ENCODE data around the gene RNU1-3. TPM values are rescaled to one million over a fixed set of nuclear protein-coding genes. Genes with fewer than 3 reads are reported as not detected.
"Not testable (repeated sequence)": the region's sequence is repeated elsewhere in the genome, so short reads cannot be mapped to it uniquely, and the experiment has no call there.

RNU1-3 gene
- total RNA-seq, 2 experiments from 2014 or later, result 1,570 to 1,691 TPM

DNA sequence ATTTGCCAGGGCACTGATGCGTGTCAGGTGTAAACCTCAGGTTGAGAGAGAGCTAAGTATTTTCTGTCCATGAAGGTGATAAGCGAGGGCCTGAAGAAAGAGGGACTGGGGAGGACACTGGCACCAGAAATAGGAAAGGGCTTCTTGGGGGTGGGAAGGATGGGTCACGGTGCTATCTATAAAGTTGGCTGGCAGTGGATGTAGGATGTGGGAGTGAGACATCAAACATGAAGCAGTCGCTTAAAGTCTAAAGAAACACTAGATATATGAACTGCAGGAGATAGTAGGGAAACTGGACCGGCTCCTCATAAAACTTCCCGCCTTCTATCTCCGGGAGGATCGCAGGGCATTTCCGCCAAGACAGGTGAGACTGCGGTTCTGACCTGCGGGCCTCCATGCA, 912 bp downstream of the RNU1-3 start:
- H3K9me3 Mint-ChIP-seq; DNase-seq; H3K4me1 Mint-ChIP-seq; H3K27ac Mint-ChIP-seq; H3K36me3 Mint-ChIP-seq (ENCODE audit: low read depth); CTCF ChIA-PET; H3K27me3 Mint-ChIP-seq; POLR2A ChIA-PET; H3K4me3 Mint-ChIP-seq: not testable (repeated sequence)

DNA sequence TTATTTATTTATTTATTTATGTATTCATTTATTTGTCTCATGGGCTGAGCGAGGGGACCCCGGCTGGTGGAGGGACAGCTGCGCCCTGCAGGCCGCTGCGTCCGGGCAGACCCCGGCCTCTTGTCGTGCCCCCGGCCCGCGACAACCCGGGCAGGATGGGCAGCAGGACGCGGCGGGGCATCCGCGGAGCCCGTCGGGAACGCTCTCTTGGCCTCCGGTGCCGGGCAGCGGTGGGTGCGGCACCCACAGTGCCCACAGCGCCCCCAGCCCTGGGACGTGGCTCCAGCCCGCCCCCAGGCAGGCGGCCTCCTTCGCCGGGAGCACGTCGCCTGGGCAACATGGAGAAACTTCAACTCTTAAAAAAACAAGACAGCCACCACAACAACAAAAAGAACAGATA, 8.5 kb downstream of the RNU1-3 start:
- DNase-seq; CTCF ChIA-PET; H3K4me1 Mint-ChIP-seq; H3K27ac Mint-ChIP-seq; H3K27me3 Mint-ChIP-seq; H3K9me3 Mint-ChIP-seq; POLR2A ChIA-PET; H3K4me3 Mint-ChIP-seq; H3K36me3 Mint-ChIP-seq (ENCODE audit: low read depth): not testable (repeated sequence)

DNA sequence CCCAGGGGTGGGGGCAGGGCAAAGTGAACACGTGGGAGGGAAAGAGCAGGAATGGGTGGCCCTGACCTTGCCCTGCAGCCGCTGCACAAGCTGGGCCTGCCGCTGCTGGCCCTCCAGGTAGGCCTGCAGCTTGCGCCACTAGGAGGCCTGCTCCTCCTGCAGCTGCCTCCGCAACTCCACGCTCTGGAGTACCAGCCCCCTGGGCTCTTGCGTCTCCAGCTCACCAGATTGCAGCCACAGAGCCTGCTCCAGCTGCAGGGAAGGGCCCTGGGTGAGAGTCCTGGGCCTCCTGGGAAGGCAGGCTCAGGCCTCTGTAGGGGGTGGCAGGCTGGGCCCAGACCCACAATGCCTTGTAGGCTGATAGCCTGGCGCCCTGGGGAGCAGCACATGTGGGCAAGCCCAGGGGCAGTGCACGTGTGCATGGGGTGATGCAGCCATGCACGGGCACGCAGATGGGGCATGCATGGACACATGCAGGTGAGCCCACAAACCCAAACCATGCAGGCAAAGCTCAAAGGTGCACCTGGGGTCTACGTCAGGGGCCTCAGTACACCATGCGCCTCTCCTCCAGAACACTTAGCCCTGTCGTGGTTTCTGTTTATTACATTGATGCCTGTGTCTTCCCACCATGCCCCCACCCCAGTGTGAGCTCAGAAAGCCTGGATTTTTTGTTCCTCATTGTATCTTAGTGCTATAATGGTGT, 9.6 kb downstream of the RNU1-3 start:
- H3K27me3 Mint-ChIP-seq; DNase-seq; H3K27ac Mint-ChIP-seq; H3K36me3 Mint-ChIP-seq (ENCODE audit: low read depth); H3K4me1 Mint-ChIP-seq; H3K4me3 Mint-ChIP-seq; POLR2A ChIA-PET; CTCF ChIA-PET; H3K9me3 Mint-ChIP-seq: not testable (repeated sequence)

DNA sequence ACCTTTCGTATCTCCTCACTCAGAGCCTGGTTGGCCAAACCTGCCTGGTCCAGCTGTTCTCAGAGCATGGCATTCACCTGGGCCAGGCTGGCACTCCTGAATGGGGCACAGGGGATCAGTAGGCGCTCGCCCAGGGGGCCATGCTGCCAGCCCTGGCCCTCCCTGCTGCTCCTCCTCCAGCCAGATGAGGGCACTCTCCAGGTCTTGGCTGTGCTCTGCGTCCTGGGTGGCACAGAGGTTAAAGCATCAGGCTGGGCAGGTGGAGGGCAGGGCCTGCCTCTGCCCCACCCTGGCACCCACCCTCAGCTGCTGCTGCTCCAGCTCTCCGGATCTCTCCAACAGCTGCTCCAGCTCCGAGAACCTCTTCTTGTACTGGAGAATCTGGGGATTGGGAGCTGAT, 10.2 kb downstream of the RNU1-3 start:
- H3K4me1 Mint-ChIP-seq; CTCF ChIA-PET; H3K36me3 Mint-ChIP-seq (ENCODE audit: low read depth): not testable (repeated sequence)

DNA sequence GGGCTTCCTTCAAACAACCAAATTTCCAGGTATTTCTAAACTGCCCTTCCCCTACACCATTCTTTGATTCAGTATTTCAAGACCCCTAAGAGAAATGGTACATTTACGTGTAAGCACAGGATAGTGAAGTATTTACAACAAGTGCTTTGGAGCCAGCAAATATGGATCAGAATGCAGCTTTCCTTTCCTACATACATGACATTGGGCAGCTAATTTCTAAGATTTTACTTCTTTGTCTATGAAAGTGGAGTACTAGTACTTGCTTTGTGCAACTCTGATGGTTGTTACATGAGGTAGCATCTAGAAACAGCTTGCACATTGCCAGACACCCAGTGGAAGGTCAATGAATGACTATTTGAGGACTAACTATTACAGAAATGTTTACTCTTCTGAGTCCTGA, 15.2 kb downstream of the RNU1-3 start:
- peaks cover 15% of the 10 kb centered on the region for H3K27me3 Mint-ChIP-seq
- POLR2A ChIA-PET; H3K36me3 Mint-ChIP-seq (ENCODE audit: low read depth); H3K4me3 Mint-ChIP-seq; H3K4me1 Mint-ChIP-seq; H3K9me3 Mint-ChIP-seq; H3K27ac Mint-ChIP-seq; CTCF ChIA-PET; DNase-seq: not testable (repeated sequence)

More for the DNA sequence above, 10.2 kb downstream of the RNU1-3 start:
- H3K27ac Mint-ChIP-seq, POLR2A ChIA-PET, H3K4me3 Mint-ChIP-seq, H3K9me3 Mint-ChIP-seq, DNase-seq, H3K27me3 Mint-ChIP-seq: not testable (repeated sequence)

DNA sequence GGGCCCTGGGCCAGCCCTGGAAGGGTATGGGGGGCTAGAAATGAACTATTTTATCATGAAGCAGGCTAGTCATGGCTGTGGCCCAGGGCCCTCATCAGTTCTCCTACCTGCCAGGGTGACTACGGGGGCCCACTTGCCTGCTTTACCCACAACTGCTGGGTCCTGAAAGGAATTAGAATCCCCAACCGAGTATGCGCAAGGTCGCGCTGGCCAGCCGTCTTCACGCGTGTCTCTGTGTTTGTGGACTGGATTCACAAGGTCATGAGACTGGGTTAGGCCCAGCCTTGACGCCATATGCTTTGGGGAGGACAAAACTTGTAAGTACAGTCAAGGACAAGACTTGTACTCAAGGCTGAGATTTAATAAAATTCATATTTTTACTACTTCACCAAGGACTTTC, 16.8 kb downstream of the RNU1-3 start:
- H3K4me3 Mint-ChIP-seq; DNase-seq; H3K36me3 Mint-ChIP-seq (ENCODE audit: low read depth); POLR2A ChIA-PET; H3K4me1 Mint-ChIP-seq; H3K9me3 Mint-ChIP-seq; H3K27ac Mint-ChIP-seq; CTCF ChIA-PET: not testable (repeated sequence)
- peaks cover 19% of the 10 kb centered on the region for H3K27me3 Mint-ChIP-seq

DNA sequence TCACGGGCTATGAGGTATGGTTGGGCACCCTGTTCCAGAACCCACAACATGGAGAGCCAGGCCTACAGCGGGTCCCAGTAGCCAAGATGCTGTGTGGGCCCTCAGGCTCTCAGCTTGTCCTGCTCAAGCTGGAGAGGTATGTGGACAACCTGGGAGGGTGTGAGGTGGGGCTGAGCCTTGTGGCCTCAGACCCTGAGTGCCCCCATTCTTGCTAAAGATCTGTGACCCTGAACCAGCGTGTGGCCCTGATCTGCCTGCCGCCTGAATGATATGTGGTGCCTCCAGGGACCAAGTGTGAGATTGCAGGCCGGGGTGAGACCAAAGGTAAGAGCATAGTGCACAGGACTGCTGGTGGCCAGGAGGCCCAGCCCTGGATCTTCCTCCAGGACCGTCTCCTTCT, 17.4 kb downstream of the RNU1-3 start:
- CTCF ChIA-PET; H3K27ac Mint-ChIP-seq; H3K4me1 Mint-ChIP-seq; DNase-seq; POLR2A ChIA-PET; H3K36me3 Mint-ChIP-seq (ENCODE audit: low read depth); H3K4me3 Mint-ChIP-seq; H3K9me3 Mint-ChIP-seq: not testable (repeated sequence)
- peaks cover 19% of the 10 kb centered on the region for H3K27me3 Mint-ChIP-seq

DNA sequence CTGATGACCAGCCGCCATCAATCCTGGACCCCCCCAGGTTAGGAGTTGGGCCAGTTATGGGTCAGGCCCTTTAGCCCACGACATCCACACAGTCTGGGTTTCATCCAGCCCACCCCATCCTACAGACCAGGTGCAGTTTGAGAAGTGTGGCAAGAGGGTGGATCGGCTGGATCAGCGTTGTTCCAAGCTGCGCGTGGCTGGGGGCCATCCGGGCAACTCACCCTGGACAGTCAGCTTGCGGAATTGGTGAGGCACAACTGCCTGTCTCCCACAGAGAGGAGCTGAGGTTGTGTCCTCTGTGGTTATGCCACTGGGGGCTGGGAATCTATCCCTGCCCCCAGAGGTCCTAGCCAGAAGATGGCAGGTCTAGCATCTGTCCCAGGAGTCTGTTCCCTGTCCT, 18.0 kb downstream of the RNU1-3 start:
- H3K27ac Mint-ChIP-seq; CTCF ChIA-PET; H3K4me1 Mint-ChIP-seq; H3K9me3 Mint-ChIP-seq; H3K36me3 Mint-ChIP-seq (ENCODE audit: low read depth); H3K4me3 Mint-ChIP-seq; DNase-seq; POLR2A ChIA-PET: not testable (repeated sequence)
- peaks cover 19% of the 10 kb centered on the region for H3K27me3 Mint-ChIP-seq

DNA sequence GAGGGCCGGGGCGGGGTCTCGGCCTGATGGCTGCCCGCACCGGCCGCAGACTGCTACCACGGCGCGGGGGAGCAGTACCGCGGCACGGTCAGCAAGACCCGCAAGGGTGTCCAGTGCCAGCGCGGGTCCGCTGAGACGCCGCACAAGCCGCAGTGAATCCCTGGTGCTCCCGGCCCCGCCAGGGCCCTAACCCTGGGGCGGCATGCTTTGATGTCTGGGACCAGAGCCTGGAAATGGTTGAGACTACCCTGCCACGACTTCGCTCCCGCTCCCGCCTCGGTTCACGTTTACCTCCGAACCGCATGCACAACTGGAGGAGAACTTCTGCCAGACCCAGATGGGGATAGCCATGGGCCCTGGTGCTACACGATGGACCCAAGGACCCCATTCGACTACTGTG, 18.5 kb downstream of the RNU1-3 start:
- CTCF ChIA-PET; H3K36me3 Mint-ChIP-seq (ENCODE audit: low read depth); POLR2A ChIA-PET; H3K4me3 Mint-ChIP-seq; DNase-seq; H3K9me3 Mint-ChIP-seq; H3K27ac Mint-ChIP-seq; H3K4me1 Mint-ChIP-seq: not testable (repeated sequence)
- H3K27me3 Mint-ChIP-seq, result peaks cover 19% of the 10 kb centered on the region

DNA sequence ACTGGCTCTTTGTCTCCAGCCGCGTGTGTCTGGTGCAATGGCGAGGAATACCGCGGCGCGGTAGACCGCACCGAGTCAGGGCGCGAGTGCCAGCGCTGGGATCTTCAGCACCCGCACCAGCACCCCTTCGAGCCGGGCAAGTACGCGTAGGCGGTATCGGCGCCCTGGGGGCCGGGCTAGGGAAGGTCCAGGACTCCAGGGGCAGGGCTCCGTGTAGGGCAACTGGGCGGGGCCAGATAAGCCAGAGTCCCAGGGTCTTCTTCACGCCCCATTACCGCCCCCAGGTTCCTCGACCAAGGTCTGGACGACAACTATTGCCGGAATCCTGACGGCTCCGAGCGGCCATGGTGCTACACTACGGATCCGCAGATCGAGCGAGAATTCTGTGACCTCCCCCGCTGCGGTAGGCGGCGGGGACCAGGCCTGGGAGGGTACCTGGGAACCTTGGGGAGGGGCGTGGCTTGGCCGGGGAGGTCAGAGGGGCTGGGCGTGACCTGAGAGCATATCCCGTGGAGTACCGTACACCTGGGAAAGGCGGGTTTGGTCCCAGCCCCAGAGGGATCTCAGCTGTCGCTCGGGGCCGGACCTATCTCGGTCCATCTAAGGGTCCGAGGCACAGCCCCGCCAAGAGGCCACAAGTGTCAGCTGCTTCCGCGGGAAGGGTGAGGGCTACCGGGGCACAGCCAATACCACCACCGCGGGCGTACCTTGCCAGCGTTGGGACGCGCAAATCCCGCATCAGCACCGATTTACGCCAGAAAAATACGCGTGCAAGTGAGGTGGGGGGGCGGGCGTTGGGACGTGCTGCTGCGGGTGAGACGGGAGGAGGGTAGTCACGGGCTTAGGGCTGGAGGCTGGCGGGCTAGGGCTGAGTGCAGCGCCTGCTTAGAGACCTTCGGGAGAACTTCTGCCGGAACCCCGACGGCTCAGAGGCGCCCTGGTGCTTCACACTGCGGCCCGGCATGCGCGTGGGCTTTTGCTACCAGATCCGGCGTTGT, 19.3 kb downstream of the RNU1-3 start:
- H3K4me1 Mint-ChIP-seq; DNase-seq; H3K27ac Mint-ChIP-seq; H3K4me3 Mint-ChIP-seq; CTCF ChIA-PET; H3K9me3 Mint-ChIP-seq; H3K36me3 Mint-ChIP-seq (ENCODE audit: low read depth); POLR2A ChIA-PET: not testable (repeated sequence)
- peaks cover 15% of the 10 kb centered on the region for H3K27me3 Mint-ChIP-seq

DNA sequence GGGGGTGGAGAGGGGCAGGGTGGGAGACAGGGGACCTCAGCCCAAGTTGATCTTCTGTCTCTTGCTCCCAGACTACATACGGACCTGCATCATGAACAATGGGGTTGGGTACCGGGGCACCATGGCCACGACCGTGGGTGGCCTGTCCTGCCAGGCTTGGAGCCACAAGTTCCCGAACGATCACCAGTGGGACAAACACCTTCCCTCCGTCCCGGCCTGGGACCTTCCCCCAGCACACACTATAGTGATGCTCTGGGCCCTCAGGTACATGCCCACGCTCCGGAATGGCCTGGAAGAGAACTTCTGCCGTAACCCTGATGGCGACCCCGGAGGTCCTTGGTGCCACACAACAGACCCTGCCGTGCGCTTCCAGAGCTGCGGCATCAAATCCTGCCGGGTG, 20.0 kb downstream of the RNU1-3 start:
- peaks cover 11% of the 10 kb centered on the region for H3K27me3 Mint-ChIP-seq
- CTCF ChIA-PET; H3K9me3 Mint-ChIP-seq; POLR2A ChIA-PET; H3K4me3 Mint-ChIP-seq; H3K36me3 Mint-ChIP-seq (ENCODE audit: low read depth); H3K27ac Mint-ChIP-seq; H3K4me1 Mint-ChIP-seq; DNase-seq: not testable (repeated sequence)

DNA sequence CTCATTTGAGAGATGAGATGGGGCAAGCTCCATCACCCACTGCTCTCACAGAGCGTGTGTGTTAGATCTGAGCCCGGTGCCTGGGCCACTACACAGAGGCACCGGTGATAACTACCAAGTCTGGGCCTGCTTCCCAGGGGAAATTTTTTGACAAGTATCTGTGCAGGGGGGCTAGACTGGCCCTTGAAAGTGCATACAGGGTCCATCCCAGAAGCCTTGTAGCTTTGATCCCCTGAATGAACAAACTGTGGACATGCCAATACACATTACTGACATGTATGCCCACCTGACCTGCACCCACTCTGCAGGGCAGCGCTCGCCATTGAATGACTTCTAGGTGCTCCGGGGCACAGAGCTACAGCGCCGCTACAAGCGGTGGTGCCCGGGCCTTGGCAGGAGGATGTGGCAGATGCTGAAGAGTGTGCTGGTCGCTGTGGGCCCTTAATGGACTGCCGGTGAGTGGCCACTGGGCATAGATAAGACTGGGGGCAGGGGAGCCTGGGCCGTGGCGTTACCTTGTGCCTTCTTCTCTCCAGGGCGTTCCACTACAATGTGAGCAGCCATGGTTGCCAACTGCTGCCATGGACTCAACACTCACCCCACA, 20.6 kb downstream of the RNU1-3 start:
- peaks cover 11% of the 10 kb centered on the region for H3K27me3 Mint-ChIP-seq
- H3K4me1 Mint-ChIP-seq; DNase-seq; CTCF ChIA-PET; H3K4me3 Mint-ChIP-seq; H3K9me3 Mint-ChIP-seq; H3K27ac Mint-ChIP-seq; H3K36me3 Mint-ChIP-seq (ENCODE audit: low read depth): not testable (repeated sequence)
- POLR2A ChIA-PET, result interaction anchor here (2.4 kb wide), 1 partner anchor 258 kb away, joined by 20 read pairs; no protein-coding TSS in a partner anchor

DNA sequence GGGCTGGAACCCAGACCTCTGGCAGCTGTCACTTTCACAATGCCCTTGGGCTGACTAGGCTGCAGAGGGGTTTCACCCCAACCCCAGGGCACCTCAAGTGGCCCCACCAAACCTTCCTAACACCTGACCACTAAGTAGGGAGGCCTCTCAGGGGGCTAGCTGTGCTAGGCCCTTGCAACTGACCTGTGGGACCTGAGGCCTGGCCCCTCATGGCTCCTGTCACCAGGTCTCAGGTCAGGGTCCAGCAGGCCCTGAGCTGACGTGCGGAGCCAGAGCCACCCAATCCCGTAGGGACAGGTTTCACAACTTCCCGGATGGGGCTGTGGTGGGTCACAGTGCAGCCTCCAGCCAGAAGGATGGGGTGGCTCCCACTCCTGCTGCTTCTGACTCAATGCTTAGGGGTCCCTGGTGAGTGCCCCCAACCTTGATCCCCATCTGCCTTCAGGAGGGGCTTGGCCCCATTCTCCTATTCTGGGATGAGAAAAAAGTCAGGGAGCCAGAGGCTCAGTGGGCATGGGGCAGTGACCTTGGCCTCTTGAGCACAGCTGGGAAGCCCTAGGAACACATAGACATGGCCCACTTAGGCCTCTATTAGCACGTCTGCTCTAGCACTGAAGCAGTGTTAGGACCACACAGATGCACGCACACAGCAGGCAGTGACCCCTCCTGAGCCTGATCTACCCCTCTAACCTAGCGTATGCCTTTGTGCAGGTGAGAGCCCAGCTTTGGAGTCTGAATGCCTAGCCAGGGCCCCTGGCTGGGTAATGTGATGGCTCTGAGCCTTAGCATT, 21.3 kb downstream of the RNU1-3 start:
- H3K27me3 Mint-ChIP-seq, result peaks cover 11% of the 10 kb centered on the region
- POLR2A ChIA-PET, result interaction anchor here (0.5 to 2.4 kb wide), 6 partner anchors 23 to 261 kb away, joined by 3 to 20 read pairs (median 3); no protein-coding TSS in a partner anchor
- not testable (repeated sequence) for H3K9me3 Mint-ChIP-seq; H3K4me1 Mint-ChIP-seq; H3K27ac Mint-ChIP-seq; H3K36me3 Mint-ChIP-seq (ENCODE audit: low read depth); H3K4me3 Mint-ChIP-seq
- DNase-seq, result peak; percentile 21
- CTCF ChIA-PET, result interaction anchor here (0.9 to 1.7 kb wide), 2 partner anchors 21 to 315 kb away, joined by 3 to 4 read pairs; no protein-coding TSS in a partner anchor

Data from activated CD4-positive, alpha-beta memory T cell treated with anti-CD3 and anti-CD28 coated beads, Interleukin-2, amount 10 ng/mL, durations not matched to agents 7 days and 5 days (primary cell).